HG03520 (cell line): Measurements from ENCODE around the gene DUSP8.
A peak's percentile ranks its signal among the peaks of the same experiment; 100 is the strongest.
"Not testable (repeated sequence)": the region's sequence is repeated elsewhere in the genome, so short reads cannot be mapped to it uniquely, and the experiment has no call there.

Source experiments
- ATAC-seq: cut with Tn5 transposase; IDR thresholded peaks from one replicate; pipeline ENCODE4 v1.9.1; 2021; ENCODE audit warnings: mild to moderate bottlenecking, moderate library complexity; ENCODE audit not compliant: unreplicated experiment

DUSP8 gene

GRCh38 chr11:1572197-1573076, at the start of gene DUSP8:
DUSP8 (minus strand) TSS chr11:1572271; CDS start chr11:1565826, 6,445 bp downstream.
- no peak for ATAC-seq

- ATAC-seq = no peak
Measured at GRCh38 chr11:1619449-1619848, 47.4 kb upstream of the DUSP8 start.

GRCh38 chr11:1618231-1618630, 46.2 kb upstream of the DUSP8 start:
- no peak for ATAC-seq

GRCh38 chr11:1608363-1608762, 36.3 kb upstream of the DUSP8 start, which contains the start of gene KRTAP5-3:
KRTAP5-3 (minus strand) TSS chr11:1608463; CDS start chr11:1608385, 78 bp downstream.
- ATAC-seq = no peak

- not testable (repeated sequence) for ATAC-seq
Measured at GRCh38 chr11:1607901-1608300, 35.8 kb upstream of the DUSP8 start.

- ATAC-seq = not testable (repeated sequence)
Measured at GRCh38 chr11:1607156-1607845, 35.2 kb upstream of the DUSP8 start.

- ATAC-seq = peak; percentile 76
Measured at GRCh38 chr11:1605923-1606322, 33.9 kb upstream of the DUSP8 start.

GRCh38 chr11:1604711-1605110, 32.6 kb upstream of the DUSP8 start:
- no peak for ATAC-seq

- no peak for ATAC-seq
Measured at GRCh38 chr11:1604181-1604580, 32.1 kb upstream of the DUSP8 start.

GRCh38 chr11:1603629-1604028, 31.6 kb upstream of the DUSP8 start:
- no peak for ATAC-seq

- not testable (repeated sequence) for ATAC-seq
Measured at GRCh38 chr11:1601663-1602062, 29.6 kb upstream of the DUSP8 start.

- ATAC-seq = no peak
Measured at GRCh38 chr11:1600626-1601025, 28.6 kb upstream of the DUSP8 start.

GRCh38 chr11:1598816-1599215, 26.7 kb upstream of the DUSP8 start:
- ATAC-seq = no peak

GRCh38 chr11:1598406-1598805, 26.3 kb upstream of the DUSP8 start:
- ATAC-seq = not testable (repeated sequence)

GRCh38 chr11:1597994-1598380, 25.9 kb upstream of the DUSP8 start, which contains the start of gene KRTAP5-2:
KRTAP5-2 (minus strand) TSS chr11:1598294; CDS start chr11:1598250, 44 bp downstream.
- no peak for ATAC-seq

GRCh38 chr11:1597331-1597993, 25.4 kb upstream of the DUSP8 start:
- no peak for ATAC-seq

GRCh38 chr11:1596576-1597121, 24.6 kb upstream of the DUSP8 start:
- ATAC-seq = not testable (repeated sequence)

GRCh38 chr11:1595994-1596575, 24.0 kb upstream of the DUSP8 start:
- not testable (repeated sequence) for ATAC-seq

- no peak for ATAC-seq
Measured at GRCh38 chr11:1592628-1593027, 20.6 kb upstream of the DUSP8 start.

GRCh38 chr11:1589996-1590395, 17.9 kb upstream of the DUSP8 start:
- no peak for ATAC-seq
